SU-DHL-6 (cell line): ENCODE measurements around the gene ZNF80.

Experiments
- H2AFZ ChIP-seq: fragments of 200-600 bp; sonication (generic); 2 replicates; pipeline ENCODE4 v1.6.1; 2014; ENCODE audit warnings: low read depth, mild to moderate bottlenecking, moderate library complexity, mixed read lengths, antibody characterized with exemption, low read length; ENCODE audit not compliant: severe bottlenecking
- H3F3A ChIP-seq: fragments of 200-600 bp; shearing (Covaris generic); 2 replicates; pipeline ENCODE4 v1.6.0; 2016; ENCODE audit warnings: antibody characterized with exemption, mild to moderate bottlenecking; ENCODE audit not compliant: insufficient read depth
- H3K27ac ChIP-seq: fragments of 200-600 bp; sonication (generic); 2 replicates; pipeline ENCODE4 v1.5.1; 2016; ENCODE audit warnings: low read depth, mild to moderate bottlenecking, low read length, moderate library complexity, mixed read lengths
- H3K27me3 ChIP-seq: fragments of 200-600 bp; sonication (generic), shearing (Covaris generic); 2 replicates; pipeline ENCODE4 v1.6.0; 2014; ENCODE audit warnings: mild to moderate bottlenecking, low read length
- H3K36me3 ChIP-seq: fragments of 200-600 bp; sonication (generic); 2 replicates; pipeline ENCODE4 v1.6.1; 2014; ENCODE audit warnings: mild to moderate bottlenecking, low read length, mixed read lengths
- H3K4me2 ChIP-seq: fragments of 300-600, 200-600 bp; shearing (Covaris generic), sonication (generic); 2 replicates; pipeline ENCODE4 v1.6.0; 2014; ENCODE audit warnings: low read length, low read depth, mild to moderate bottlenecking; ENCODE audit not compliant: poor library complexity, severe bottlenecking
- H3K4me3 ChIP-seq: fragments of 200-600 bp; sonication (generic); 2 replicates; pipeline ENCODE4 v1.5.1; 2014; ENCODE audit warnings: antibody characterized with exemption, low read length, mild to moderate bottlenecking, mixed read lengths; ENCODE audit not compliant: insufficient read depth, poor library complexity, severe bottlenecking
- H3K79me2 ChIP-seq: fragments of 200-600 bp; sonication (generic); 2 replicates; pipeline ENCODE4 v1.6.1; 2014; ENCODE audit warnings: mild to moderate bottlenecking, low read length, moderate library complexity; ENCODE audit not compliant: insufficient read depth
- H3K9ac ChIP-seq: fragments of 200-600 bp; sonication (generic); 2 replicates; pipeline ENCODE4 v1.7.0; 2014; ENCODE audit warnings: mild to moderate bottlenecking, low read length
- H3K9me2 ChIP-seq: fragments of 200-600 bp; sonication (generic); replicated peaks from 2 replicates; pipeline ENCODE4 v1.6.1; 2014; ENCODE audit warnings: low read length; ENCODE audit not compliant: insufficient read depth
- H3K9me3 ChIP-seq: fragments of 200-600 bp; sonication (generic); 2 replicates; pipeline ENCODE4 v1.6.1; 2014; ENCODE audit warnings: low read length, mixed read lengths; ENCODE audit not compliant: insufficient read depth
- H4K20me1 ChIP-seq: fragments of 200-600 bp; sonication (generic); 2 replicates; pipeline ENCODE4 v1.6.1; 2014; ENCODE audit warnings: low read depth, mild to moderate bottlenecking, antibody characterized with exemption, low read length, moderate library complexity, mixed read lengths
- CTCF ChIP-seq: fragments of 200-600 bp; sonication (generic); IDR thresholded peaks from one replicate; pipeline ENCODE4 v1.5.1; 2017; ENCODE audit warnings: antibody characterized with exemption, mild to moderate bottlenecking, low read length, moderate library complexity; ENCODE audit not compliant: insufficient read depth, poor library complexity, severe bottlenecking
- EZH2phosphoT487 ChIP-seq: fragments of 200-600 bp; sonication (generic), shearing (Covaris generic); conservative IDR thresholded peaks from 2 replicates; pipeline ENCODE4 v1.6.1; 2018; ENCODE audit warnings: mild to moderate bottlenecking, antibody characterized with exemption, low read length, moderate library complexity, mixed read lengths

ZNF80 gene

GRCh38 chr3:114214542-114215341 lies 22.6 kb downstream of the ZNF80 start:
- H3K79me2 ChIP-seq: no peaks in the 10 kb centered on the region
- H3K9me2 ChIP-seq: no peaks in the 10 kb centered on the region
- H3K4me2 ChIP-seq: peak overlapping the region; percentile 98
- H2AFZ ChIP-seq: peak overlapping the region; percentile 57
- H4K20me1 ChIP-seq: no peaks in the 10 kb centered on the region
- TF ChIP-seq CTCF: no peak
- TF ChIP-seq EZH2phosphoT487: no peak
- H3K9ac ChIP-seq: peak overlapping the region; percentile 64
- H3K27me3 ChIP-seq: no peaks in the 10 kb centered on the region
- no peaks in the 10 kb centered on the region for H3K36me3 ChIP-seq
- peak overlapping the region; percentile 63 for H3K4me3 ChIP-seq
- H3K9me3 ChIP-seq: no peaks in the 10 kb centered on the region
- H3K27ac ChIP-seq: peak overlapping the region; percentile 99
- H3F3A ChIP-seq: peaks cover 26% of the 10 kb centered on the region

- TF ChIP-seq EZH2phosphoT487 (no peak), CTCF (peak; percentile 18)
- H3K9me2 ChIP-seq: no peaks in the 10 kb centered on the region
- H3K9me3 ChIP-seq: no peaks in the 10 kb centered on the region
- H3K4me2 ChIP-seq: peak overlapping the region; percentile 98
- no peaks in the 10 kb centered on the region for H3K27me3 ChIP-seq
- H2AFZ ChIP-seq: peak overlapping the region; percentile 57
- H3K36me3 ChIP-seq: no peaks in the 10 kb centered on the region
- H3K79me2 ChIP-seq: no peaks in the 10 kb centered on the region
- no peaks in the 10 kb centered on the region for H4K20me1 ChIP-seq
- peak overlapping the region; percentile 64 for H3K9ac ChIP-seq
- peaks cover 26% of the 10 kb centered on the region for H3F3A ChIP-seq
- H3K27ac ChIP-seq: peak overlapping the region; percentile 99
- peak overlapping the region; percentile 63 for H3K4me3 ChIP-seq
Observed at GRCh38 chr3:114213627-114214541, 23.5 kb downstream of the ZNF80 start.

- Histone ChIP-seq H3K27me3 (no peaks in the 10 kb centered on the region), H3F3A (peaks cover 26% of the 10 kb centered on the region), H3K9me2 (no peaks in the 10 kb centered on the region), H3K4me2 (peak overlapping the region; percentile 98), H4K20me1 (no peaks in the 10 kb centered on the region), H3K9ac (peak overlapping the region; percentile 64; the same call in 1 of the 2 replicates), H3K27ac (peak overlapping the region; percentile 99), H3K79me2 (no peaks in the 10 kb centered on the region), H3K9me3 (no peaks in the 10 kb centered on the region), H2AFZ (peak overlapping the region; percentile 57), H3K4me3 (no peak overlapping the region), H3K36me3 (no peaks in the 10 kb centered on the region)
- no peak for TF ChIP-seq EZH2phosphoT487
- no peak for TF ChIP-seq CTCF
Observed at GRCh38 chr3:114213292-114213626, 24.1 kb downstream of the ZNF80 start.
